Right ventricle myocardium superior (tissue), 1 donor: ENCODE results near the gene RIF1. TPM values are rescaled to one million over a fixed set of nuclear protein-coding genes. Genes with fewer than 3 reads are reported as not detected.
A peak's percentile ranks its signal among the peaks of the same experiment; 100 is the strongest.
"Not testable (repeated sequence)": the region's sequence is repeated elsewhere in the genome, so short reads cannot be mapped to it uniquely, and the experiment has no call there.

Source experiments
- ATAC-seq: fragments of 200-7000 bp; cut with Tn5 transposase; one replicate; pipeline ENCODE4 v1.9.1; 2020; ENCODE audit warnings: mild to moderate bottlenecking; ENCODE audit not compliant: poor library complexity
- DNase-seq: peaks from one replicate; pipeline ENCODE4 v3.0.0-alpha.2; 2020
- intact Hi-C: fragments of 100-400 bp; cut with DNase I; formaldehyde crosslinking; loops from one replicate; pipeline ENCODE4 v1.11.2; 2022
- total RNA-seq: library from RNA; stranded (reverse); fragmentation: NEBNext Ultra II Directional; extraction: Animal tissue kit (Norgen Biotek cat#: 25700); gene quantifications from one replicate; pipeline ENCODE4 v1.2.1, GENCODE V29; 2021
- donor health status: DM: no; HTN: yes; CAD: no; lungs with severe emphysema.

RIF1 gene
- total RNA-seq, 1 donor from 2014 or later, result 14.6 TPM

DNA sequence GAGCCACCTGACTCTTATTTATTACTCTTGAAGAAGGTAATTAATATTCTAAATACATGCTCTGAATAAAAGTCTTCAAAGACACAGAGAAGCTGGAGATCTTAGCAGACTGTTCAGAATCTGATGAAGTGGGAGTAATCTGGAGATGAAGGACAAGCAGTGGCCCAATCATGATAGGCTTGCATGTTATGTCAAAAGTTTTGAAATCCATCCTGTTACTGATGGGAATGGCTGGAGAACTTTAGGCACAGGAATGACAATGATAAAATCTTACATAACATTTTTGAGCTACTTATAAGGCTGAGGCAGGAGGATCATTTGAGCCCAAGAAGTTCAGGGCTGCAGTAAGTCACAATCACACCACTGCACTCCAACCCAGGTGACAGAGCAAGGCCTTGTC, 2.4 kb upstream of the RIF1 start:
- DNase-seq, result no peak
- intact Hi-C loops, result no loop called here
- ATAC-seq, result no peak

DNA sequence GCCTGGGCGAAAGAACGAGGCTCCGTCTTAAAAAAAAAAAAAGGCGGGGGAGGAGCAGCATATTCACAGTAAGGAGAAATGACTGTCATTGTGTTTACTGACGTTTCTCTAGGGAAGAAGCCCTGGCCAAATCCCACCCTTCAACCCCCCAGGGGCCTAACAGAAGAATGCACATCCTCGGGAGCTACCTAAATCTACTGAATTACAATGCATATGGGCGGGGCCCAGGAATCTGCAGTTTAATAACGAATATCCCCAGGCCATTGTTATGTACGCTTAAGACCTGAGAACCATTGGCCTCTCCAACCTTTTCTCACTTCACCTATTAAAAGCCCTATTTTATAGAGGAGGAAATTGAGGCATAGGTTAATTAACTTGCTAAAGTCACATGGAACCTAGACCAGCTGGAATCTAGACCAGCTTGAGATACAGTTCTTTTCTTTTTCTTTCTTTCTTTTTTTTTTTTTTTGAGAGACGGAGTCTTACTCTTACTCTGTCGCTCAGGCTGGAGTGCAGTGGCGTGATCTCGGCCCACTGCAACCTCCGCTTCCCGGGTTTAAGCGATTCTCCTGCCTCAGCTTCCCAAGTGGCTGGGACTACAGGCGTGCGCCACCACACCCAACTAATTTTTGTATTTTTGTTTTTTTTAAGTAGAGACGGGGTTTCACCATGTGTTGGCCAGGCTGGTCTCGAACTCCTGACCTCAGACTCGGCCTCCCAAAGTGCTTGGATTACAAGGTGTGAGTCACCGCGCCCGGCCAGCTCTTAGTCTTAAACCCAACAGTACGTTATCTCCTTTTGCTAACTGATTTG, 708 bp upstream of the RIF1 start:
- DNase-seq (no peak), ATAC-seq (no peak)
- intact Hi-C loops, result no loop called here

DNA sequence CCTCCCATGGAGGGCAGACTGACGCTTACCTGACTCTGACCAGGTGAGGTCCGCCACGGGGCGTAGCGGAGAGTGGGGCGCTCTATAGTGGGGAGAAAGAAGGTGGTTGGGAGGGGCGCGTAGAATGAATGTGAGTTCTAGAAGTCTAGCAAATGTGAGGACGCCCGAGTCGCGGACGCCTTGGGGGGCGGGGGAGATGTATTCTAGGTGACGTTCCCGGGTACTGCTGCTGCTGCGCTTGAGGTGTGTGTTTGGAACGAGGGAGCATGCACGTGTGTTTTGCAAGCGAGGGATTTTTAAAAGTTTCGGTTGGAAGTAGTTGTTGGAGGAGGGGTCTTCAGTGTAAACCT, 758 bp downstream of the RIF1 start:
- peak; percentile 55 for DNase-seq
- ATAC-seq, result peak; percentile 36
- intact Hi-C loops, result loop anchor here (5.0 kb wide), 1 partner anchor 123 kb away; the partner anchor contains the start of gene NMI

DNA sequence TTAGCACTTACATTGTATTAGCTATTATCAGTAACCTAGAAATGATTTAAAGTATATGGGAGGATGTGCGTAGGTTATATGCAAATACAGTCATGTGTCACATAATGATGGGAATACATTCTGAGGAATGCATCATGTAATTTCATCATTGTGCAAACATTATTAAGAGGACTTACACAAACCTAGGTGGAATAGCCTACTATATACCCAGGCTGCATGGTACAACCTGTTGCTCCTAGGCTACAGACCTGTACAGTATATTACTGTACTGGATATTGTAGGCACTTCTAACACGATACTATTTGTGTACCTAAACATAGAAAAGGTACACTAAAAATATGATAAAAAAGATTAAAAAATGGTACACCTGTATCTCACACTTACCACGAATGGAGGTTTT, 7.9 kb downstream of the RIF1 start:
- ATAC-seq (no peak), DNase-seq (no peak)
- intact Hi-C loops, result no loop called here

DNA sequence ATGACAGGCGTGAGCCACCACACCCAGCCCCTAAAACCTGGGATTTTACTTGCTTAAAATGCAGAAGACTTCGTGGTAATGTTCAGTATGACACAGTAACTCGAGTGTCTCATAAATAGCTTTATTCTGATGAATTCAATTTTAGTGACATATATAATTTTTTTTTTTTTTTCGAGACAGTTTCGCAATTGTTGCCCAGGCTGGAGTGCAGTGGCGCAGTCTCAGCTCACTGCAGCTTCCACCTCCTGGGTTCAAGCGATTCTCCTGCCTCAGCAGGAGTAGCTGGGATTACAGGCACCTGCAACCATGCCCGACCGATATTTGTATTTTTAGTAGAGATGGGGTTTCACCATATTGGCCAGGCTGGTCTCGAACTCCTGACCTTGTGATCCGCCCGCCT, 12.0 kb downstream of the RIF1 start:
- DNase-seq, ATAC-seq, intact Hi-C loops: not testable (repeated sequence)

DNA sequence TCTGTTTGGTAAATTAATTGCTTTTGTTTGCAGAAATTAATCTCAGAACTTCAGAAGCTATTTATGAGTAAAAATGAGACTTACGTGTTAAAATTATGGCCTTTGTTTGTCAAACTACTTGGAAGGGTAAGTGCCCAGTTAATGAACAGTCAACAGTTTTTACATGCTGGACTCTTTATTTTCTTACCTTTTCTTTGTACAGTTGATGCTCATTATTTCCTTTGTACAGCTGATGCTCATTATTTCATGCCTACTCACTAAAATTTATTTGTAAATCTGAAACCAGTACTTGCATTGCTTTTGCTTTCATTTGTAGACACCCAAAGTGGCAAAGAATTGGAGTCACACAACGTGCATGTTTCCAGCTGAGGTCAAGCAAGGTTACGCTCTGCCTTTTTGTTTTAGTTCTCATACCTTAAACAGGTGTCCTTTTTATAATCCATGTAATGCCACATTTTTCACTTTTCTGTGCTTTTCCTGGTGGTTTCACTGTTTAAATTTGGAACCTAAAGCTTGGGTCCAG, 13.3 kb downstream of the RIF1 start:
- ATAC-seq, result no peak
- intact Hi-C loops, result no loop called here
- no peak for DNase-seq

DNA sequence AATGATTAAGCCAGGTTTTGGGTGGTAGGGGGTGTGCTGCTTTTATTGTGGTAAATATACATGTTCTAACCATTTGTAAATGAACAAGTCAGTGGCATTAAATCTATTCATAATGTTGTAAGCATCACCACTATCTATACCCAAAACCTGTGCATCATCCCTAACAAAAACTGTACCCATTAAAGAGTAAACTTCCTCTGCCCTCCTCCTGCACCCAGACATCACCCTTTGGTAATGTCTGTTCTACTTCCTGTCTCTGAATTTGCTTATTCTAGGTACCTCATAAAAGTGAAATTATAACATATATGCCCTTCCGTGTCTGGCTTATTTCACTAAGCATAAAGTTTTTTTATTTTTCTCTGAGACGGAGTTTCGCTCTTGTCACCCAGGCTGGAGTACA, 14.1 kb downstream of the RIF1 start:
- intact Hi-C loops, result no loop called here
- no peak for DNase-seq
- ATAC-seq, result no peak

DNA sequence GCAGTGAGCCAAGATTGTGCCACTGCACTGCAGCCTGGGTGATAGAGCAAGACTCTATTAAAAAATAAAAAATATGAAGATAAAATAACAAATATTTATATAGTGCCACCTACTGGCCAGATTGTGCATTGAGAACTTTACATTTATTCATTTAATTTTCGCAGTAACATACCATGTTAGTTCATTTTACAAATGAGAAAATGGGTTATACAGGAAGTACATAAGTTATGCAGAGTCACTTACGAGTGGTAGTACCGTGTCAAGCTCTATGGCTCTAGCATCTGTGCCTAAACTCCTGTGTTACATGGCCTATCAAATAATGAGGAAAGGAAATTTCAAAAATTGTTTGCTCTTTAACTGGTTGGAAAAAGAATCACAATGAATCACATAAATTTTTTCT, 27.9 kb downstream of the RIF1 start:
- no peak for DNase-seq
- ATAC-seq, result no peak
- intact Hi-C loops, result no loop called here

DNA sequence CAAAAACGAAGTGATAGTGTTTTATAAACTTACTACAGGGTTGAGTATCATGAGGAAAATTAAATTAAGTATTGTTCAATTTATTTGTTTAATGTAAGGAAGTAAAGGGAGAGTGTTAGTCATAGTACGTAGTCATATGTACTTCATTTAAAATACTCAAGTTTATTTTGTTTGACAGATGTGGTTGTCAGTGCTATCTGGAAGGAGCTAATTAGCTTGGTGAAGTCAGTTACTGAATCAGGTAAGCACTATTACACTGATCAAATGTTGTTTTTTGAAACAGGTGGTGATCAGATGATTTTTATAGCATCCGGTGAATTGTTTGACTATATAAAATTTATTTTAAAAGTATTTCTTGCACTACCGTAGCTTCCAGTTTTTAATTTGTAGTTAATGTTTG, 28.8 kb downstream of the RIF1 start:
- DNase-seq (no peak), ATAC-seq (no peak)

DNA sequence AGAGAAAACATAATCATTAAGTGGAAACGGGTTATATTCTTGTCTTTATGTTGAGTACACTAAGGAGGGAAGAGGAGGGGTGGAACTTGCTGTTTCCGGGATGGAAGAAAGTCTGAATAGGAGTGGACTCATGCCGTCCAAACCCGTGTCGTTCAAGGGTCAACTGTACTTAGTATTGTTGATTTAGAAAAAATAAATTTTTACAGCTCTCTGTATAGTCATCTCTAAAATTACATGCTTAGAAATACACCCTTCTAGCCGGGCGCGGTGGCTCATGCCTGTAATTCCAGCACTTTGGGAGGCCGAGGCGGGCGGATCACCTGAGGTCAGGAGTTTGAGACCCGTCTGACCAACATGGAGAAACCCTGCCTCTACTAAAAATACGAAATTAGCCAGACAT, 29.4 kb downstream of the RIF1 start:
- ATAC-seq (no peak), DNase-seq (no peak)
- intact Hi-C loops, result no loop called here

More for the DNA sequence above, 28.8 kb downstream of the RIF1 start:
- intact Hi-C loops, result no loop called here

DNA sequence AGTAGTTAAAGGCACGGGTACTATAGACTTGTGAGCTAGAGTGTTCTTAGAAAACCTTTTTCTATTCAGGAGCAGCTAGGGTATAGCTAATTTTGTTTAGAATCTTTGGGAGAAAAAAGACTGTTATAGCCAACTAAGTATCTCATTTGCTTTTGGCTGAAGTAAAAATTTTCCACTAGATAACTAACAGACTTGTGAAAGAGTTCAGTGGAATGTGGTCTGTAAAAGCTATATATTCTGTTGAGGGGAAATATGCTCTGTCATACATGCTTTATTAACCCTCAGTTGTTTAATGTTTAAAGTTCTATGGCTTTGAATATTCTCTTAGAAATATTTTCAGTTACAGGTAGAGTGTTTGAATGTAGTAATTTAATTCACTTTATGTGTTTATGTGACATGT, 49.7 kb downstream of the RIF1 start:
- DNase-seq (no peak), ATAC-seq (no peak)
- intact Hi-C loops, result no loop called here

DNA sequence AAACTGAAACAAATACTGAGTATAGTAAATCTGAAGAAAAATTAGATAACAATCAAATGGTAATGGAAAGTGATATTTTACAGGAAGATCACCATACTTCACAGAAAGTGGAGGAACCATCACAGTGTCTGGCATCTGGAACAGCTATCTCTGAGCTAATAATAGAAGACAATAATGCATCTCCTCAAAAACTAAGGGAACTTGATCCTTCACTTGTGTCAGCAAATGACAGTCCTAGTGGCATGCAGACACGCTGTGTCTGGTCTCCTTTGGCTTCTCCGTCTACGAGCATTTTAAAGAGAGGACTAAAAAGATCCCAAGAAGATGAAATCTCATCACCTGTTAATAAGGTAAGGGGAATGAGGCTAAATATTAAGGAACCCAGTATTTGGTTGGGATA, 56.1 kb downstream of the RIF1 start:
- no peak for DNase-seq
- no peak for ATAC-seq
- intact Hi-C loops, result no loop called here

DNA sequence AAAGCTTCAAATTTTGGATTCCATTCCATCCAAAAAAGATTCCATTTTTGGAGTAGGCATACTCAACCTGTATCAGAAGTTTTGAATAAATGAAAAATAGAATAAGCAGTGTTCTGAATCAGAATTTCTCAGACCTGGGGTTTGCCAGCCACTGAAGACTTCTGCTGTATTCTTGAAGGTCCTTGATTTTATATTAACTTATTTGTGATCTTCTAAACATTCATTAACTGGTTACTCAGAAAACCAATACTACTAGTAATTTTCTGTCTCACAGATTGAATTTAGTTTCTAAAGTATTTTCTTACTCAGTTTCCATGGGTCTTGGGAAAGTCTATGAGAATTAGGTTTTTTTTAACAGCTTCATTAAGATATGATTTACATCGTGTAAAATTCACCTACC, 60.9 kb downstream of the RIF1 start:
- intact Hi-C loops, result no loop called here
- DNase-seq, result no peak
- ATAC-seq, result no peak

DNA sequence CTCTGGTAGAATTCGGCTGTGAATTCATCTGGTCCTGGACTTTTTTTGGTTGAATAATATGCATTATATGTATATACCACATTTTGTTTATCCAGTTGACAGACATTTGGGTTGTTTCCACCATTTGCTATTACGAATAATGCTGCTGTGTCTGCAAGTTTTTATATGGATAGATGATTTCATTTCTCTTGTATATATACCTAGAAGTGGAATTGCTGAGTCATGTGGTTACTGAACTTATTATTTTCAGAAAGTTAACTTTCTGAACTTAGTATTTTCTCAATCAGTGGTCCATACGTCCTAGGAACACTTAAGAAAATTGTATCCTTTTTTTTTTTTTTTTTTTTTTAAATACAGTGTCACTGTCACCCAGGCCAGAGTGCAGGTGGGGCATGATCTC, 63.3 kb downstream of the RIF1 start:
- intact Hi-C loops, result no loop called here
- ATAC-seq, result no peak
- DNase-seq, result no peak

DNA sequence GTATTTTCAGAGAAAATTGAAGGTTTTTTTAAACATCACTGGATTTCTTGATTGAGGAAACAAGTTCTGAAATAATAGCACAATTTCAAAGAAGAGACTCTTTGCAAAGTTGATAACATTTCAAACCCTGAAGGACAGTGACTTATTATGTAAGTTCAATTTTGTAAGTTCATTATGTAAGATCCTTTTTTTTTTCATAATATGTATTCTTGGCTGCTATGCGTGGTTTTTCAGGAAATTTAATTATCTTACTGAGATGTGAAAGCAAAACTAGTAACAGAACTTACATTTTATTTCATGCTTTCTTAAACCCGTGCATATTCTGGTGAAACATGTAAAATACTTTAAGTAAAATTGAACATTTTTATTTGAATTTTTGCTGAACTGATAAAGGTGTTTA, 65.4 kb downstream of the RIF1 start:
- intact Hi-C loops, result no loop called here
- no peak for DNase-seq
- ATAC-seq, result no peak

DNA sequence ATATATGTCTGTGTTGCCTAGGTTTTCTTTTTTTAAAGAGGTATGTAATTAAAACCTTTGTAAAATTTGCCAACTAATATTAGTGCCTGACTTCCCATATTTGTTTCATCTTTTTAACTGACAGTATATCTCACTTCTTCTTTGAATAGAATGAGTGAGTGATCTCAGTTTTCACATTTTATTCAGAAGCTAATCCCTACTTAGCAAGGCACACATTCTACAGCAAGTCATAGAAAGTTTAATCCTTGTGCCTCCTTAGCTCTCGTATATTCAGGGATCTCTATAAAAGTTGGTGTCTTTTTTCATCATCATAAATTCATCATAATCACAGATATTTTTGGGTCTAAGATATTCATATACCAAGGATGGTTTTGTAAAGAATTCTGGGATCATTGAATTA, 66.6 kb downstream of the RIF1 start:
- ATAC-seq (no peak), DNase-seq (no peak)
- intact Hi-C loops, result no loop called here

DNA sequence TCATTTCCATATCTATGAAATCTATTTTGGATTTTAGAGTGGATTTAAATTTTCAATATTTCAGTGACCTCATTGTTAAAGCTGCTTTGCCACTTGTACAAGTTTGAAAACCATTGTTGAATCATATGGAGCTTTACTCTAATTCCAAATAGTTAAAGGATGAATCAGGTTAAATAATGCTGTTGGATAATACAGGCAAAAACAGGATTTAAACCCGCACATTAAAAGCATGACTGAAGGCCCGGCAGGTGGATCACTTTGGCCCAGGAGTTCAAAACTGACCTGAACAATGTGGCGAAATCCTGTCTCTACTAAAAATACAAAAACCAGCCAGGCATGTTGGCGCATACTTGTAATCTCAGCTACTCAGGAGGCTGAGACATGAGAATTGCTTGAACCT, 68.3 kb downstream of the RIF1 start:
- ATAC-seq (no peak), DNase-seq (no peak)
- intact Hi-C loops, result no loop called here

DNA sequence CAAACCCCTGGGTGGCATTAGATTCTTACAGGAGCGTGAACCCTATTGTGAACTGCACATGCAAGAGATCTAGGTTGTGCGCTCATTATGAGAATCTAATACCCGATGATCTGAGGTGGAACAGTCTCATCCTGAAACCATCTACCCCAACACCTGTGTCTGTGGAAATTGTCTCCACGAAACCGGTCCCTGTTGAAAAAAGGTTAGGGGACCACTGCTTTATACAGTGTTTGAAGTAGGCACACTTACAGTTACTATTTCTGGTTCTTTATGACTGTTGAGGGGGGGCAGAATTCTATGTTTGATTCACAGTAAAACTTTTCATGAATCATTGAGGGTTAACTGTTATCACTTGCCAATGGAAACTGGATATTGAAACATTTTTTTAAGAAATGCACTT, 72.0 kb downstream of the RIF1 start:
- ATAC-seq, result no peak
- intact Hi-C loops, result no loop called here
- DNase-seq, result no peak

DNA sequence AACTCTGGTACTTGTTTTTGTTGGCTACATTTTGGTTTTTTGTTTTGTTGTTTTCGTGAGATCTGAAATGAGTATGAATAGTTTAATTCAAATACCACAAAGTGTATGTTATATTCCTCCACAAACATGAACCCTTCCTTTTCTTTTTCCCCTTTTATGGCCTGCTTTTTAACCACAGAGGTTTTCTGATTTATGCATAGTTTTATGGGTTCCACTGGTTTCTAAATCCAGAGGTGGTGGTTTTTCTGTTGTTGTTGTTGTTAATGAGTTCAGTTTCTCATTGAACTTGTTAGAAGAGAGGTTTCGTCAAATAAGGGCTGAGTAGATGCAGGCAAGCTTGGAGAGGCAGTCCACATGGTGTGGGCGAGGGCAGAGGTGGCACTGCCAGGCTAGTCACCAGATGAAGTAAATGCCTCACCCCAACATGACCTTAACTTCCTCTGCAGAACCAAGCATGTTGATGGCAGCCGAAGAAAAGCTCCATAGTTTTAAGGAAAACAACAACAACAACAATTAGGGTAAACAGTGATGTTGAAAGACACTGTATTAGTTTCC, 72.5 kb downstream of the RIF1 start:
- intact Hi-C loops, result no loop called here
- ATAC-seq (no peak), DNase-seq (no peak)

DNA sequence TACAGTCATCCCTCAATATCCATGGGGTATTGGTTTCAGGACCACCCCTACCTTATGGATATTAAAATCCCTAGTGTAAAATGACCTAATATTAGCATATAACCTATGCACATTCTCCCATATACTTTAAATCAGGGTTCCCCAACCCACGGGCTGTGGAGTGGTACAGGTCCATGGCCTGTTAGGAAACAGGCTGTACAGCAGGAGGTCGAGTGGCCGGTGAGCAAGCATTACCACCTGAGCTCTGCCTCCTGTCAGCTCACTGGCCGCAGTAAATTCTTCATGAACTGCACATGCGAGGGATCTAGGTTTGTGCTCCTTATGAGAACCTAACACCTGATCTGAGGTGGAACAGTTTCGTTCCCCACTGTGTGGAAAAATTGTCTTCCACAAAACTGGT, 73.8 kb downstream of the RIF1 start:
- intact Hi-C loops, result no loop called here
- no peak for DNase-seq

DNA sequence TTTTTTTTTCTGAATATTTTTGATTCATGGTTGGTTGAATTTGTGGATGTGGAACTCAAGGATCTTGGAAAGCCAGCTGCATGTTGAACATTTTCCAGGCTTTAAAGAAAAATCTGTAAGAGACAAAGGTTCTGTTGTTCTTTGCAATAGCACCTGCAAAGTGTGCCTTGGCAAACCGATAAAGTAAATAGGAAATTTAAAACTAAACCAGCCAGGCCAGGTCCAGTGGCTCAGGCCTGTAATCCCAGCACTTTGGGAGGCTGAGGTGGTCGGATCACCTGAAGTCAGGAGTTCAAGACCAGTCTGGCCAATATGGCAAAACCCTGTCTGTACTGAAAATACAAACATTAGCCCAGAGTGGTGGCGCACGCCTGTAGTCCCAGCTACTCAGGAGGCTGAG, 74.4 kb downstream of the RIF1 start:
- no peak for DNase-seq
- intact Hi-C loops, result no loop called here
- no peak for ATAC-seq

More for the DNA sequence above, 73.8 kb downstream of the RIF1 start:
- no peak for ATAC-seq
